ENCODE data around the gene FAM118B. TPM values are rescaled to one million over a fixed set of nuclear protein-coding genes. Genes with fewer than 3 reads are reported as not detected.

The FAM118B gene
- total and polyA plus RNA-seq, 2 of the 8 experiments (the other 6 are each of a cell fraction or from before 2014, with no cell fraction given) = 25.3 to 48.3 TPM

GRCh38 chr11:126166413-126166812, 45.2 kb upstream of the FAM118B start:
- Histone ChIP-seq H2BK15ac (ENCODE audit: low read length) (no peak overlapping the region; the same call in 1 of the 2 replicates), H3K27ac (ENCODE audit: low read depth, low read length) (no peak overlapping the region), H2BK5ac (ENCODE audit: low read depth, low read length) (no peak overlapping the region), H4K8ac (ENCODE audit: extremely low read depth, insufficient read depth, low read length) (no peak overlapping the region), H3K4me3 (ENCODE audit: extremely low read depth in 1 of 4, insufficient read depth in 2 of 4, low read depth in 3 of 4, low read length in 4 of 4) (no peak overlapping the region), H4K5ac (ENCODE audit: insufficient read length, low read depth, low read length) (no peak overlapping the region), H3K9ac (replicated peaks in 1 of 4; ENCODE audit: extremely low read depth in 1 of 4, low read depth in 3 of 4, low read length in 3 of 4) (no peak overlapping the region), H4K20me1 (replicated peaks in 1 of 2; ENCODE audit: control insufficient read depth in 1 of 2, insufficient read depth in 2 of 2, low read length in 2 of 2) (no peaks in the 10 kb centered on the region), H2BK120ac (replicated peaks; ENCODE audit: low read depth, low read length) (no peak overlapping the region), H3K4me2 (ENCODE audit: insufficient read depth in 1 of 2, low read depth in 2 of 2, low read length in 2 of 2) (no peak overlapping the region), H3K4ac (replicated peaks; ENCODE audit: insufficient read length, low read depth, low read length) (no peak overlapping the region), H2BK20ac (ENCODE audit: low read length) (no peak overlapping the region), H2AK5ac (ENCODE audit: low read depth, low read length) (no peak overlapping the region), H3K14ac (ENCODE audit: insufficient read length) (no peak overlapping the region), H3K79me2 (ENCODE audit: control insufficient read depth in 1 of 2, insufficient read depth in 2 of 2, low read length in 2 of 2) (no peaks in the 10 kb centered on the region), H3K18ac (ENCODE audit: extremely low read depth, low read length) (no peak overlapping the region), H2AFZ (ENCODE audit: low read length) (no peak overlapping the region), H3K27me3 (replicated peaks in 1 of 4; ENCODE audit: control insufficient read depth in 3 of 4, extremely low read depth in 1 of 4, insufficient read depth in 3 of 4, low read length in 3 of 4) (no peaks in the 10 kb centered on the region; a peak in 1 of 7 replicates), H2BK12ac (ENCODE audit: low read depth, low read length) (no peak overlapping the region), H3K36me3 (ENCODE audit: control insufficient read depth in 2 of 4, insufficient read depth in 4 of 4, low read length in 3 of 4) (no peaks in the 10 kb centered on the region), H3K9me3 (ENCODE audit: insufficient read depth in 2 of 2, low read depth in 1 of 2, low read length in 1 of 2) (no peaks in the 10 kb centered on the region), H3K23ac (ENCODE audit: insufficient read length) (no peak overlapping the region), H3K23me2 (ENCODE audit: low read depth, low read length) (no peaks in the 10 kb centered on the region), H3K4me1 (replicated peaks in 1 of 4; ENCODE audit: control insufficient read depth in 3 of 4, insufficient read depth in 4 of 4, low read length in 3 of 4) (peaks cover 5 to 12% (median 5%) of the 10 kb centered on the region in 4 experiments; a peak in 5 of 7 replicates), H3K79me1 (ENCODE audit: low read depth, low read length) (no peaks in the 10 kb centered on the region), H4K91ac (replicated peaks; ENCODE audit: insufficient read length, low read length) (no peak overlapping the region), H3K56ac (replicated peaks; ENCODE audit: insufficient read length, low read depth, low read length) (no peak overlapping the region)
- FAIRE-seq (no peak), DNase-seq (ENCODE audit: low read depth in 1 of 2, low spot score in 2 of 2) (no peak)
- CTCF ChIA-PET (ENCODE audit: partially characterized antibody) = interaction anchor here (0.6 to 1.1 kb wide), 2 partner anchors 18 to 100 kb away, joined by 3 read pairs; no protein-coding TSS in a partner anchor
- WGBS, 2 experiments (ENCODE audit: extremely low coverage in 1 of 2, insufficient coverage in 1 of 2, insufficient read length in 1 of 2, insufficient replicate concordance in 2 of 2, low coverage in 1 of 2, low lambda C conversion rate in 2 of 2, missing lambda C conversion rate in 1 of 2) = 91% methylated on average over 3 of the region's 3 CpGs; no CpG with 5 or more reads in 1 of the 2 experiments
- POLR2A ChIA-PET (ENCODE audit: partially characterized antibody) = no interaction called here
- TF ChIP-seq SIX5 (IDR thresholded peaks at IDR 0.05; ENCODE audit: low read depth, low read length) (no peak), GTF2F1 (IDR thresholded peaks at IDR 0.05; ENCODE audit: borderline replicate concordance, low read depth, low read length) (no peak), SAP30 (IDR thresholded peaks at IDR 0.05; ENCODE audit: insufficient read depth, insufficient replicate concordance, low read length) (no peak), PHF8 (conservative IDR thresholded peaks at IDR 0.05; ENCODE audit: low read depth, low read length) (no peak), JUND (IDR thresholded peaks at IDR 0.05; ENCODE audit: low read length) (no peak), USF2 (IDR thresholded peaks at IDR 0.05; ENCODE audit: low read length) (no peak), KDM4A (IDR thresholded peaks at IDR 0.05; ENCODE audit: low read depth, low read length, severe bottlenecking) (no peak), ATF2 (IDR thresholded peaks at IDR 0.05; ENCODE audit: low read length) (no peak), HDAC2 (IDR thresholded peaks at IDR 0.05; ENCODE audit: borderline replicate concordance in 1 of 2, low read depth in 2 of 2, low read length in 2 of 2) (no peak)
